GM12878 (cell line): ENCODE data around the gene CREB5. TPM values are rescaled to one million over a fixed set of nuclear protein-coding genes. Genes with fewer than 3 reads are reported as not detected.
A peak's percentile ranks its signal among the peaks of the same experiment; 100 is the strongest.

Experiments used
- BACH1 ChIP-seq: fragments of 450-650 bp; IDR thresholded peaks from 2 replicates; pipeline ENCODE4 v1.6.1; 2017; ENCODE audit warnings: mild to moderate bottlenecking, borderline replicate concordance
- DPF2 ChIP-seq: fragments of 450-650 bp; IDR thresholded peaks from 2 replicates; pipeline ENCODE4 v1.6.1; 2017; ENCODE audit warnings: mild to moderate bottlenecking
- ETV6 ChIP-seq, 2 experiments: fragments of 450-650 bp in 1 of 2; IDR thresholded peaks in 1 of 2; conservative IDR thresholded peaks in 1 of 2; 2 replicates each; pipeline ENCODE4 v1.6.1; 2014; ENCODE audit warnings: antibody characterized with exemption in 1 of 2, borderline replicate concordance in 1 of 2, low read depth in 1 of 2, mild to moderate bottlenecking in 1 of 2, moderate library complexity in 1 of 2
- FOXK2 ChIP-seq: fragments of 450-650 bp; IDR thresholded peaks from 2 replicates; pipeline ENCODE4 v1.6.1; 2017; ENCODE audit warnings: mild to moderate bottlenecking, moderate library complexity
- HDGF ChIP-seq: fragments of 450-650 bp; IDR thresholded peaks from 2 replicates; pipeline ENCODE4 v1.6.1; 2016; ENCODE audit warnings: antibody characterized with exemption
- KAT2A ChIP-seq: conservative IDR thresholded peaks from 2 replicates; pipeline ENCODE4 v1.6.1; 2011; ENCODE audit warnings: low read depth, low read length; ENCODE audit not compliant: control insufficient read depth
- MTA2 ChIP-seq: fragments of 450-650 bp; IDR thresholded peaks from 2 replicates; pipeline ENCODE4 v1.6.1; 2016; ENCODE audit warnings: low read depth, mild to moderate bottlenecking, moderate library complexity
- MXI1 ChIP-seq: fragments of 150-350 bp; IDR thresholded peaks from 2 replicates; pipeline ENCODE4 v1.6.1; 2011; ENCODE audit warnings: low read depth, mild to moderate bottlenecking, inconsistent platforms, low read length, improper control_type of control experiment
- PAX5 ChIP-seq: IDR thresholded peaks from 2 replicates; pipeline ENCODE4 v1.6.1; 2011; ENCODE audit warnings: low read depth, low read length, borderline replicate concordance
- PAX8 ChIP-seq: fragments of 450-650 bp; IDR thresholded peaks from 2 replicates; pipeline ENCODE4 v1.6.1; 2017; ENCODE audit warnings: mild to moderate bottlenecking, moderate library complexity
- RB1 ChIP-seq: fragments of 450-650 bp; formaldehyde crosslinking; IDR thresholded peaks from 2 replicates; pipeline ENCODE4 v1.6.1; 2017; ENCODE audit warnings: mild to moderate bottlenecking, borderline replicate concordance
- RCOR1 ChIP-seq: conservative IDR thresholded peaks from 2 replicates; pipeline ENCODE4 v1.6.1; 2012; ENCODE audit warnings: low read depth, low read length, improper control_type of control experiment
- RFX5 ChIP-seq: IDR thresholded peaks from 2 replicates; pipeline ENCODE4 v1.6.1; 2011; ENCODE audit warnings: low read depth, low read length, improper control_type of control experiment
- RUNX3 ChIP-seq: IDR thresholded peaks from 2 replicates; pipeline ENCODE4 v1.6.1; 2012; ENCODE audit warnings: low read length, inconsistent platforms
- SRF ChIP-seq, 2 experiments: IDR thresholded peaks; 2 replicates each; pipeline ENCODE4 v1.6.1; 2011; ENCODE audit warnings: low read depth in 2 of 2, low read length in 2 of 2, mild to moderate bottlenecking in 1 of 2, moderate library complexity in 1 of 2
- SUPT20H ChIP-seq: IDR thresholded peaks from 2 replicates; pipeline ENCODE4 v1.6.1; 2011; ENCODE audit warnings: low read depth, mild to moderate bottlenecking, low read length, moderate library complexity, borderline replicate concordance; ENCODE audit not compliant: control insufficient read depth
- YY1 ChIP-seq: IDR thresholded peaks from 2 replicates; pipeline ENCODE4 v1.6.1; 2011; ENCODE audit warnings: low read depth, mild to moderate bottlenecking, low read length
- ZZZ3 ChIP-seq: IDR thresholded peaks from 2 replicates; pipeline ENCODE4 v1.6.1; 2011; ENCODE audit warnings: low read depth; ENCODE audit not compliant: control insufficient read depth, insufficient read length
- polyA plus RNA-seq, 11 experiments: library from polyadenylated mRNA; depleted of rRNA in 4 of 11; unstranded in 6 of 11; stranded (reverse) in 5 of 11; fragments of >200 nt; fragmentation: Nextera tagmentation in 4 of 11; fragmentation: Illumina TruSeq in 1 of 11; extraction: Ambion mirVana in 4 of 11; extraction: Trizol in 1 of 11; gene quantifications; 1 replicate in 1 of 11; 2 replicates in 10 of 11; pipeline versions ENCODE4 v1.2.1 to v1.2.3, GENCODE V29; 2011 to 2016; ENCODE audit warnings: inconsistent platforms in 2 of 11, missing spikeins in 2 of 11, low read depth in 1 of 11
- total RNA-seq, 4 experiments: library from RNA; depleted of rRNA in 3 of 4; stranded (reverse); fragments of >200 nt in 3 of 4; fragmentation: Illumina TruSeq in 1 of 4; extraction: Trizol in 1 of 4; gene quantifications; 2 replicates each; pipeline versions ENCODE4 v1.2.1 to v1.2.3, GENCODE V29; 2013 to 2021

Gene CREB5
- total and polyA plus RNA-seq, 10 of the 15 experiments (the other 5 are each of a cell fraction or from before 2014, with no cell fraction given), result 12.9 to 74.1 (median 53.0) TPM

GRCh38 chr7:28684650-28685241 is 272.4 kb downstream of the CREB5 start (continued):
- TF ChIP-seq PAX5 (0 out of 2 replicates have a peak, but pooled peaks have one; percentile 22), FOXK2 (no peak), SUPT20H (no peak), RUNX3 (peak; percentile 52; the same call in 1 of the 2 replicates), RCOR1 (no peak), BACH1 (0 out of 2 replicates have a peak, but pooled peaks have one; percentile 3), YY1 (peak; percentile 65; the same call in 1 of the 2 replicates), MXI1 (no peak), RB1 (no peak), SRF (IDR thresholded peaks at IDR 0.05; ENCODE audit: low read depth in 2 of 2, low read length in 2 of 2) (no peak), HDGF (no peak), ZZZ3 (no peak), KAT2A (no peak), PAX8 (no peak), ETV6 (conservative IDR thresholded peaks at IDR 0.05 in 1 of 2, IDR thresholded peaks at IDR 0.05 in 1 of 2; ENCODE audit: borderline replicate concordance in 1 of 2, low read depth in 1 of 2) (no peak), RFX5 (no peak), DPF2 (peak; percentile 60), MTA2 (peak; percentile 77)
